Measurements from ENCODE around the gene WNT4.
A peak's percentile ranks its signal among the peaks of the same experiment; 100 is the strongest.

Gene WNT4

GRCh38 chr1:22143065-22144033 lies at the start of gene WNT4:
Gene WNT4 (minus strand): TSS chr1:22143097. CDS start chr1:22142922, 175 bp downstream.
- ChIA-PET POLR2A (no interaction called here), CTCF (interaction anchor here (0.6 to 1.0 kb wide), 2 partner anchors 12 to 246 kb away, joined by 3 read pairs; no protein-coding TSS in a partner anchor)
- TF ChIP-seq, protein P1, sequence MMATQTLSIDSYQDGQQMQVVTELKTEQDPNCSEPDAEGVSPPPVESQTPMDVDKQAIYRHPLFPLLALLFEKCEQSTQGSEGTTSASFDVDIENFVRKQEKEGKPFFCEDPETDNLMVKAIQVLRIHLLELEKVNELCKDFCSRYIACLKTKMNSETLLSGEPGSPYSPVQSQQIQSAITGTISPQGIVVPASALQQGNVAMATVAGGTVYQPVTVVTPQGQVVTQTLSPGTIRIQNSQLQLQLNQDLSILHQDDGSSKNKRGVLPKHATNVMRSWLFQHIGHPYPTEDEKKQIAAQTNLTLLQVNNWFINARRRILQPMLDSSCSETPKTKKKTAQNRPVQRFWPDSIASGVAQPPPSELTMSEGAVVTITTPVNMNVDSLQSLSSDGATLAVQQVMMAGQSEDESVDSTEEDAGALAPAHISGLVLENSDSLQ (IDR thresholded peaks at IDR 0.05) = no peak
- TF ChIP-seq HDGF (IDR thresholded peaks at IDR 0.05; ENCODE audit: borderline replicate concordance) (no peak), TARDBP (IDR thresholded peaks at IDR 0.05) (no peak), LEF1 (IDR thresholded peaks at IDR 0.05; ENCODE audit: borderline replicate concordance) (no peak), L3MBTL2 (conservative IDR thresholded peaks at IDR 0.05) (no peak), ELF4 (IDR thresholded peaks at IDR 0.05) (no peak), ARNT (IDR thresholded peaks at IDR 0.05) (no peak), FOXA1 (IDR thresholded peaks at IDR 0.05) (no peak), FOXK2 (IDR thresholded peaks at IDR 0.05) (no peak), FOXM1 (IDR thresholded peaks at IDR 0.05; ENCODE audit: borderline replicate concordance) (no peak), NFRKB (IDR thresholded peaks at IDR 0.05) (no peak), SP1 (IDR thresholded peaks at IDR 0.05) (no peak), SUZ12 (IDR thresholded peaks at IDR 0.05) (no peak), CTBP1 (IDR thresholded peaks at IDR 0.05; ENCODE audit: borderline replicate concordance) (no peak), BHLHE40 (IDR thresholded peaks at IDR 0.05; ENCODE audit: borderline replicate concordance) (no peak), ZNF384 (IDR thresholded peaks at IDR 0.05) (no peak)
- peak; percentile 72 for DNase-seq (ENCODE audit: extremely low spot score)

- no peak for DNase-seq (ENCODE audit: extremely low spot score)
- TF ChIP-seq, protein P1 (IDR thresholded peaks at IDR 0.05) = no peak
- TF ChIP-seq SP1 (IDR thresholded peaks at IDR 0.05) (no peak), CTBP1 (IDR thresholded peaks at IDR 0.05; ENCODE audit: borderline replicate concordance) (no peak), SUZ12 (IDR thresholded peaks at IDR 0.05) (no peak), FOXM1 (IDR thresholded peaks at IDR 0.05; ENCODE audit: borderline replicate concordance) (no peak), ZNF384 (IDR thresholded peaks at IDR 0.05) (no peak), TARDBP (IDR thresholded peaks at IDR 0.05) (no peak), HDGF (IDR thresholded peaks at IDR 0.05; ENCODE audit: borderline replicate concordance) (no peak), FOXK2 (IDR thresholded peaks at IDR 0.05) (no peak), ARNT (IDR thresholded peaks at IDR 0.05) (no peak), LEF1 (IDR thresholded peaks at IDR 0.05; ENCODE audit: borderline replicate concordance) (no peak), ELF4 (IDR thresholded peaks at IDR 0.05) (no peak), L3MBTL2 (conservative IDR thresholded peaks at IDR 0.05) (no peak), BHLHE40 (IDR thresholded peaks at IDR 0.05; ENCODE audit: borderline replicate concordance) (no peak), NFRKB (IDR thresholded peaks at IDR 0.05) (no peak), FOXA1 (IDR thresholded peaks at IDR 0.05) (no peak)
- ChIA-PET POLR2A (no interaction called here), CTCF (no interaction called here)
Observed at GRCh38 chr1:22190731-22191130, 47.8 kb upstream of the WNT4 start.

DNA sequence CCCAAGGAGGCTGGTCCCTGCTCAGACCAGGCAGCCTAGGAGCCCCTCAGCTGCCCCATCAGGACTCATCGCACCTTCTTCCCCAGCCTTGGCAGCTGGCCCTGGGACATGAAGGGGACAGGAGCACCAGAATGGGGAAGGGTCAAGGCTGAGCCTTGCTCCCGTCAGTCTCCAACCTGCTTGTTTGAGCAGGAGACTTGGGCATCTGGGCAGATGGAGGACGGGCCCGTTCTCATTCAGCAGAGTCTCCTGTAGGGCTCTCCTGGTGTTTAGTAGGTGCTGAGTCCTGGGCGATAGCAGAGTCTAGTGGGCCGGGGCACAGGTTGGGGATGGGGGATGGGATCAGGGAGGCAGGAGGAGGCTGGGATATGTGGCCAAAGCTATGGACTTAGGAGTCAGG lies 47.4 kb upstream of the WNT4 start:
- ChIA-PET CTCF (no interaction called here), POLR2A (no interaction called here)
- TF ChIP-seq, protein P1 (IDR thresholded peaks at IDR 0.05) = no peak
- no peak for TF ChIP-seq ARNT (IDR thresholded peaks at IDR 0.05)
- TF ChIP-seq ELF4 (IDR thresholded peaks at IDR 0.05) = no peak
- TF ChIP-seq HDGF (IDR thresholded peaks at IDR 0.05; ENCODE audit: borderline replicate concordance) = no peak
- TF ChIP-seq NFRKB (IDR thresholded peaks at IDR 0.05) = no peak
- no peak for TF ChIP-seq FOXM1 (IDR thresholded peaks at IDR 0.05; ENCODE audit: borderline replicate concordance)
- no peak for TF ChIP-seq L3MBTL2 (conservative IDR thresholded peaks at IDR 0.05)
- no peak for TF ChIP-seq ZNF384 (IDR thresholded peaks at IDR 0.05)
- TF ChIP-seq BHLHE40 (IDR thresholded peaks at IDR 0.05; ENCODE audit: borderline replicate concordance) = no peak
- TF ChIP-seq TARDBP (IDR thresholded peaks at IDR 0.05) = no peak
- no peak for TF ChIP-seq SP1 (IDR thresholded peaks at IDR 0.05)
- no peak for TF ChIP-seq SUZ12 (IDR thresholded peaks at IDR 0.05)
- no peak for DNase-seq (ENCODE audit: extremely low spot score)

DNA sequence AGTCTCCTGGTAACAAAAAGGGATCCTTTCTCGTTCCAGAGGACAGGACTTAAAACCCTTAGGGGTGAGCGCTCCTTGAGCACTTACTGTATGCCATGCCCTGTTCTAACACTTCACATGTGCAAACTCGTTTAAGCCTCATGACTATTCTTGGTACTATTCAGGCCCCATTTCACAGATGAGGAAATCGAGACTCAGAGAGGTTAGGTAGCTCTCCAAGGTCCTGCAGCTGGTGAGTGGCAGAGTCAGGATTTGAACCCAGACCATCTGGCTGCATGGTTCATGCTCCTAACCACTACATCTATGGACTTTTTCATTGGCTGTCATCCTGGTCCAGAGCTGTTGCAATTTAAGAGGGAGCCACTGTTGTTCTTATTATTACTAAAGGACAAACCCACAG lies 46.7 kb upstream of the WNT4 start:
- POLR2A ChIA-PET = no interaction called here
- CTCF ChIA-PET = no interaction called here
- TF ChIP-seq FOXA1 (IDR thresholded peaks at IDR 0.05) = no peak
- TF ChIP-seq, protein P1 (IDR thresholded peaks at IDR 0.05) = no peak
- no peak for TF ChIP-seq SP1 (IDR thresholded peaks at IDR 0.05)
- TF ChIP-seq LEF1 (IDR thresholded peaks at IDR 0.05; ENCODE audit: borderline replicate concordance) = no peak
- no peak for TF ChIP-seq ARNT (IDR thresholded peaks at IDR 0.05)
- TF ChIP-seq ELF4 (IDR thresholded peaks at IDR 0.05) = no peak
- TF ChIP-seq NFRKB (IDR thresholded peaks at IDR 0.05) = no peak
- TF ChIP-seq FOXM1 (IDR thresholded peaks at IDR 0.05; ENCODE audit: borderline replicate concordance) = no peak
- TF ChIP-seq TARDBP (IDR thresholded peaks at IDR 0.05) = no peak
- TF ChIP-seq CTBP1 (IDR thresholded peaks at IDR 0.05; ENCODE audit: borderline replicate concordance) = no peak
- no peak for TF ChIP-seq HDGF (IDR thresholded peaks at IDR 0.05; ENCODE audit: borderline replicate concordance)
- TF ChIP-seq BHLHE40 (IDR thresholded peaks at IDR 0.05; ENCODE audit: borderline replicate concordance) = no peak
- TF ChIP-seq SUZ12 (IDR thresholded peaks at IDR 0.05) = no peak
- TF ChIP-seq L3MBTL2 (conservative IDR thresholded peaks at IDR 0.05) = no peak
- no peak for TF ChIP-seq FOXK2 (IDR thresholded peaks at IDR 0.05)

GRCh38 chr1:22188914-22189313 lies 46.0 kb upstream of the WNT4 start:
- POLR2A ChIA-PET = no interaction called here
- CTCF ChIA-PET = no interaction called here
- no peak for DNase-seq (ENCODE audit: extremely low spot score)

More for the DNA sequence above, 46.7 kb upstream of the WNT4 start:
- DNase-seq (ENCODE audit: extremely low spot score) = no peak

More at GRCh38 chr1:22188914-22189313, 46.0 kb upstream of the WNT4 start:
- no peak for TF ChIP-seq SP1 (IDR thresholded peaks at IDR 0.05)
- TF ChIP-seq ELF4 (IDR thresholded peaks at IDR 0.05) = no peak
- TF ChIP-seq ARNT (IDR thresholded peaks at IDR 0.05) = no peak

Measured in HEK293T (cell line).